GM19455 (cell line): ENCODE results near the gene BIN1.

Experiments used
- ATAC-seq: cut with Tn5 transposase; IDR thresholded peaks from one replicate; pipeline ENCODE4 v1.9.1; 2021; ENCODE audit not compliant: unreplicated experiment

The BIN1 gene

GRCh38 chr2:127106991-127107621, at the start of gene BIN1:
TSS of gene BIN1 (minus strand) at chr2:127107154. CDS start at chr2:127106943, 211 bp downstream.
- peak; percentile 87 for ATAC-seq

DNA sequence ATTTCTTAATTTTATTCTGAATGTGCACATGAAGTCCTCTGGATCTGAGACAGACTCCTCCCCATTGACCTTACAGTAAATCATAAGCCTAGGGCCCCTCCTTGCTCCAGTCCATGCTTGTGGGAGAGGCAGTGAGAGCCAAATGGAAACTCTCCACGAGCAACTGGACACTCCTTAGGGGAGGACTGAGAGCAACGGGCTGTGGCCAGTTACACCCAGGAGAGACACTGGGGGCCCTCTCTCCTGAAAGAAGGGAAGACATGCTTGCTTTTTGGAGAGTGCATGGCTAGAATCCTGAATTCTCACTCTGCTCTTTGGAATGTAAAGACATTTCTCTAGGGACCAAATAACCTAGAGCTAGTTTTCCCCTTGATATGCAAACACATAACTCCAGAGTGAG, 49.0 kb upstream of the BIN1 start:
- ATAC-seq = no peak

DNA sequence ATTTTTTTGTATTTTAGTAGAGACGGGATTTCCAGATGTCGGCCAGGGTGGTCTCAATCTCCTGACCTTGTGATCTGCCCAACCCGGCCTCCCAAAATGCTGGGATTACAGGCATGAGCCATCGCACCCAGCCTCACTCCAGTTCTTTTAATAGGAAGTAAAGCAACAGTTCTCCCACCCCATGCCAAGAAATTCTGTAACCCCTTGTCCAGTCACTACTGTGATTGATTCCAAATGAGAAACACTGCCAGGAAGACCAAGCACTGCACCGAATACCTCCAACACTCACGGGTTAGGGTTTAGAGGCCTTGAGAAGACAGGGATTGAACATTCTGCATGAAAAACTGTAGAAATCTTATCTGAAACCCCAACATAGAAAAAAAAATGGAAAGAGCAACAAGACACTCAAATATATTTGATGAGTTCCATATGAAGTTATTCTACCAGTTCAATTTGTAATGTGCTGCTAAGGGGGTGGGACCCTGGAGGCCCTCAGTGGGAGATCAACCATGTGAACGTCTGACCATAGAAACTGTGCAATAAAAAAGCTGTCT, 48.2 kb upstream of the BIN1 start:
- ATAC-seq = no peak

DNA sequence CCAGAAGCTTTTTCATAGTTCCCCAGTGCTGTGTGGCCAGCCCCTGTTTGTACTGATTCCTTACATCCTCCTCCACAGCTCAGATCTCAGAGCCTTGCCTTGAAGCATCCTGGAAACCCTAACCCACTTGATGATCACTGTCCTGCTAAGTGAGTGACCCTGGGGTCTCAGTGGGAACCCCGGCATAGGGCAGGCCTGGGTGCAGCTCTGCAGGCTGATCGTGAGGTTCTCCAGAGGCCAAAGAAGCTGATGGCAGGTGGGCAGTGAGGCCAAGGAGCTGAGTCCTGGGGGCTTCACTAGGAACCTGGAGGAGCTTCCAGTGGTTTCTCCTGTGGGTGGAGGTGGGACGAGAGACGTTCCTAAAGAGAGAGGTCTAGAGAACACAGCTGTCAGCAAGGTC, 47.4 kb upstream of the BIN1 start:
- ATAC-seq = no peak

- no peak for ATAC-seq
Measured at GRCh38 chr2:127153691-127154158, 46.8 kb upstream of the BIN1 start.

- ATAC-seq = no peak
Measured at GRCh38 chr2:127150996-127151395, 44.0 kb upstream of the BIN1 start.

DNA sequence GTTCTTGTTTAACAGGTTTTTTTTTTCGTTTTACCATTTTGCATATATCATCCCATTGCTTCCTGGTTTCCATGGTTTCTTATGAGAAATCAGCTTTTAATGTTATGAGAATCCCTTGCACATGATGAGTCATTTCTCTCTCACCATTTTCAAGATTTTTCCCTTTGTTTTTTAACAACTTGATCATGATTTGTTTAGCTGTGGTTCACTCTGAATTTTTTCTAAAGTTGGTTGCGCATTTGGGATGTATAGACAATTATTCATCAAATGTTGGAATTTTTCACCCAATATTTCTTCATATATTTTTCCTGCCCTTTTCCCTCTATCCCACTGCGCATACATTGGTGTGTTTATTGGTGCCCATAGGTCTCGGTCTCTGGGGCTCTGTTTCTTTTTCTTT, 42.4 kb upstream of the BIN1 start:
- no peak for ATAC-seq

GRCh38 chr2:127146820-127147502, 40.0 kb upstream of the BIN1 start:
- ATAC-seq = no peak

GRCh38 chr2:127146071-127146725, 39.2 kb upstream of the BIN1 start:
- no peak for ATAC-seq

DNA sequence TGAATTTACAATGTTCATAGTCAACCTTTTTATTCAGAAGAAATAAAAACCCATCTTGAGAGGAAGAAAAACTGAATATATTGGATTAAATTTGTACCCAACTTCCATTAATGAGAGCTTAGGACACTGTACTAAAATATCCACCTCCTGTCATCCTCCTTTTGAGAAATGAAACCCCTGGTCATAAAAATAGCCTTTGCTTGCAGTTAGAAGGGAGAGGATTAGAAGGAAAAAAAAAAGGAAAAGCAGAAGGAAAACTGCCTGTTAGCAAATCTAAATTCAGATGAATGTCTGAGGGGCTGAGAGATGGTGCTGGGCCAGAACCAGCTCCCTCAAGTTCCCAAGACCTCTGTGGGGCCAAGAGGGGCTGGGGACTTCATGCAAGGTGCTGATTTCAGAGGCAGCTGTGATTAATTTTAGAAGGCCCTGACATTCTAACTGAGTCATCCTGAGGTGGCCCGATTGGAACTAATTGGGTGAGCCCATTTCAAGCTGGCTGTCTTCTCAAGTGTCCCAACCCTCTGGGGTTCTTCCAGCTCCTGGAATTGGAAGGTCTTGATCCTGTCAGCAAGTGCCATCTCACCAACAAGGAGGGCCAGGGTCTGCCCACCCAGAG, 38.4 kb upstream of the BIN1 start:
- no peak for ATAC-seq

DNA sequence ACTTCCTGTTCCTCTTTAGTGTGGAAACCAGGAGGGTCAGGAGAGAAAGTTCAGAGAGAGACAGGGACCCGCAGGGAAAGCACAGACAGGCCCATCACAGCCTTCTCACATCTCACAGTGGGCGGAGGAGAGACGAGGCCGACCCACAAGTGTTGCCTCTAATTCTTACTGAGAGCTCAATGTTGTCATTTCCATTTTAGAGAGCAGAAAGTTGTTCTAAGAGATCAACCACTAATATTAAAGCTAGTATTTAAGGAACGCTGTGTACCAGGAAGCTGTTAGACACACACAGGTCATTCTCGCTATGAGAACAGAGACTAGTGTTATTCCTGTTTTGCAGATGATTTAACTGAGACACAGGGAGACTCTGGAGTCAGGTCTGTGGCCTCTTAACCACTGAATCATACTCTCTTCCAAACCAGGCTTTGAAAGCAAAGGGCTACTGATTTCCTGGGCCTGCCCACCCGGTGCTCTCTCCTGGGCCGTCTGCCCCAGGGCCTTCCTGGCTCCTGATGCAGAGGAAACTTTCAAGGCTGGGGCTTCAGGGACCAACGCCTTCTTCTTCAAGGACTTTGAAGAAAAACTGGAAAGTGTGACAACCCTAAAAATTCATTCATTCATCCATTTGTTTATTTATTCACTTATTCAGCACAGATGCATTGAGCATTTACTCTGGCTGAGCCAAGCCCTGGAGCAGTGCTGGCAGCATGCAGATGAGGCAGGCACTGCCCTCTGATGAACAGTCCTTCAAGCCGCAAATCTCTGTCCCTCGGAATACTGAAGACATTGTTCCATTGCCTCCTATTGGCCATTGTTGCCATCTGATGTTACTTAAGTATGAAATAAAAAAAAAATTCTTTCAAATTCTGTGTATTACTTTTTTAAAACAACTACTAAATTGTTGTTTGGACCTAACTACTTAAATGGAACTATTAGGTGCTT, 37.2 kb upstream of the BIN1 start:
- no peak for ATAC-seq

GRCh38 chr2:127142663-127143630, 36.0 kb upstream of the BIN1 start:
- no peak for ATAC-seq

- ATAC-seq = no peak
Measured at GRCh38 chr2:127140538-127140937, 33.6 kb upstream of the BIN1 start.

GRCh38 chr2:127139766-127140165, 32.8 kb upstream of the BIN1 start:
- no peak for ATAC-seq

DNA sequence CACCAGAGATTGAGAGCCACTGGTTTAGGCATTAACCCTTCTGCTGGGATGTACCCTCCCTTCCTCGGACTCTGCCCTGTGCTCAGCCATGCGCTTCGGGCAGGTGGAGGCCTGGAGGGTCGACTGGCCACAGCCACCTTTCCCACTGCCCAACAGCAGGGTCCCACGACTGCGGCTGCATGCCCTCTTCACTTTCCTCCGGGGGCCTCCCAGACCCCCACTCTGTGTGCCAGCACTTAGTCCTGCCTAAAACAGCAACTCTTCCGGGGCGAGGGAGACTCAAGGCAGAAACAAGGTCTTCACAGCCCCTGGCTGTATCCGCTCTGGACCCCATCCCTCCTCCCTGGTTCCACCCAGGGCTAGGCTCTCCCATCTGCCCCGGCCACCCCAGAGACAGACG, 31.3 kb upstream of the BIN1 start:
- no peak for ATAC-seq

DNA sequence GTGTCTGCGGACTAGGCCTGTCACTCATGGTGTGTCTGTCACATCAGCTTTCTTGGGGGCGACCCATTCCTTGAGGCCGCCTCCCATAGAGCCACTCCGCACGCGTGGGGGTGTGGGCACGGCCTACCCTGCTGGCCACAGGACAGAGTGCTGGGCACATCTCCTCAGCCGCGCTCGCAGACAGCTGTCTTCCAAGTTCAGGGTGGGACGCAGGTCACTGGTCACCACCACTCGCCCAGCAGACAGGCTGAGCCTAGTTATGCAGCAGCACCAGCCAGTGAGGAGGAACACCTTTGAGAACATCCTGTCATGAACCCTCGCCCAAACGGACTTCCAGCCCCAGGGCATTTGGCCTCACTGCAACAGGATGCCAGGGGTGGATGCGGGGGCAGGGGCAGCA, 30.8 kb upstream of the BIN1 start:
- no peak for ATAC-seq

- no peak for ATAC-seq
Measured at GRCh38 chr2:127137225-127137624, 30.3 kb upstream of the BIN1 start.

GRCh38 chr2:127134833-127135830, 28.2 kb upstream of the BIN1 start:
- no peak for ATAC-seq
